Esophagus squamous epithelium (tissue), 4 donors: ENCODE measurements around the gene NUBP2.

ENCODE experiments used
- POLR2A ChIP-seq, 4 donors: fragments of 450-650 bp; IDR thresholded peaks; one replicate each; pipeline ENCODE4 v1.6.1; 2017; ENCODE audit warnings: antibody characterized with exemption in 4 of 4, mild to moderate bottlenecking in 4 of 4, moderate library complexity in 3 of 4
- TF ChIP-seq, protein P1 (sequence below), 6 experiments: fragments of 450-650 bp in 4 of 6; fragments of 200-600 bp in 2 of 6; sonication (generic) in 2 of 6; IDR thresholded peaks; one replicate each; pipeline ENCODE4 v1.5.1; 2016 to 2019; ENCODE audit warnings: antibody characterized with exemption in 6 of 6, mild to moderate bottlenecking in 4 of 6, moderate library complexity in 4 of 6

- TF ChIP-seq, protein P1, sequence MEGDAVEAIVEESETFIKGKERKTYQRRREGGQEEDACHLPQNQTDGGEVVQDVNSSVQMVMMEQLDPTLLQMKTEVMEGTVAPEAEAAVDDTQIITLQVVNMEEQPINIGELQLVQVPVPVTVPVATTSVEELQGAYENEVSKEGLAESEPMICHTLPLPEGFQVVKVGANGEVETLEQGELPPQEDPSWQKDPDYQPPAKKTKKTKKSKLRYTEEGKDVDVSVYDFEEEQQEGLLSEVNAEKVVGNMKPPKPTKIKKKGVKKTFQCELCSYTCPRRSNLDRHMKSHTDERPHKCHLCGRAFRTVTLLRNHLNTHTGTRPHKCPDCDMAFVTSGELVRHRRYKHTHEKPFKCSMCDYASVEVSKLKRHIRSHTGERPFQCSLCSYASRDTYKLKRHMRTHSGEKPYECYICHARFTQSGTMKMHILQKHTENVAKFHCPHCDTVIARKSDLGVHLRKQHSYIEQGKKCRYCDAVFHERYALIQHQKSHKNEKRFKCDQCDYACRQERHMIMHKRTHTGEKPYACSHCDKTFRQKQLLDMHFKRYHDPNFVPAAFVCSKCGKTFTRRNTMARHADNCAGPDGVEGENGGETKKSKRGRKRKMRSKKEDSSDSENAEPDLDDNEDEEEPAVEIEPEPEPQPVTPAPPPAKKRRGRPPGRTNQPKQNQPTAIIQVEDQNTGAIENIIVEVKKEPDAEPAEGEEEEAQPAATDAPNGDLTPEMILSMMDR (IDR thresholded peaks at IDR 0.05), result no peak
- no peak for TF ChIP-seq POLR2A (IDR thresholded peaks at IDR 0.05)
These were observed 29.9 kb upstream of the NUBP2 start for GRCh38 chr16:1752853-1753252.
